Femur (tissue), 1 donor: ENCODE data around the gene SPIRE1.
"Not testable (repeated sequence)": the region's sequence is repeated elsewhere in the genome, so short reads cannot be mapped to it uniquely, and the experiment has no call there.

Experiments
- DNase-seq: peaks from one replicate; pipeline ENCODE4 v3.0.0-alpha.2; 2017

The SPIRE1 gene

DNA sequence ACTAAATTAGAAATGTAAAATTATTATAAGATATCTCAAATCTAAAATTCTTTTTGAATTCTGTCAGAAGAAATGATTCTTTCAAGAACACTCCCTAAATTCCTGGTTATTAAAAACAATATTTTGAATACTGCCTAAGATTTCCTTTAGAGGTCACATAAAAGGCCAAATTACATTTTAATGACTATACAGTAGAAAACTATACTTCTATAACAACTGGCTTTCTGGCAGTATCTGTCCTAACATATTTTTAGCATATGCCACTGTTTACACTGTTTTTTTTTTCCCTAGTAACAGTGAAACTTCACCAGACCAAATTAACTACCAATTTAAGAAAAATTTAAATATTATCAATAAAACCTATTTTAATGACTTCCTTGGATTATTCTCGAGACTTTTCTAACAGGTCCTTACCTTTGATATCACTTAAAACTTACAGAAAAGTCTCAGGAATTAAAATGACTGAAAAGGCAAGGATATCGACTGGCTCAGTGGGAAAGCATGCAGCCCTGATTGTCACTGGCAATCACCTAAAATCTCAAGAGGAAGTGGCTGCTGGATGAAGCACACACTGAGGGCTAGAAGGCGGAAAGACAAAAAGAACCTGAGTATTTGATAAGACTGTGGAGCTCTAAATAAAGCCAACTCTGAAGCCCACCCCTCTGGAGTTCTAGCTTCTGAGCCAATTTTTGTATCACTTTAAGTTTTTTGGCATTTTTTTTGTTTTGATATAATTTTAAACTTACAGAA is 59.6 kb downstream of the SPIRE1 start:
- no peak for DNase-seq

DNA sequence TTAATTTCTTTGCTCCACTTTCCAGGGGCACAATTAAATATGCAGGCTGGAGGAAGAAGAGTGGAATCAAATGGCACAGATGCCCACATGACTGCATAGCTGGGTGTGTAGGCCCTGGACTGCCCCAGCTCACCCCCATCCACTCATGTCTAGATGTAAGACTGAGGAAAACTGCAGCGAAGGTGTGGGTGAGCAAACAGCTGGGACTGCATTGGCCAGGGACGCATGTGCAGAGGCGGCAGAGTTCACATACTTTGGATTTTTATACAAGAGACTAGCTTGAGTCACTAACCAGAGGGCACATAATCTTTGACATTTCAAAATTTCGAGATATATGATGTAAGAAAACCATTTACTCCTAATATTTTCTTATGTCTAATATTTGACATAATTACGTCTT is 60.1 kb downstream of the SPIRE1 start:
- no peak for DNase-seq

DNA sequence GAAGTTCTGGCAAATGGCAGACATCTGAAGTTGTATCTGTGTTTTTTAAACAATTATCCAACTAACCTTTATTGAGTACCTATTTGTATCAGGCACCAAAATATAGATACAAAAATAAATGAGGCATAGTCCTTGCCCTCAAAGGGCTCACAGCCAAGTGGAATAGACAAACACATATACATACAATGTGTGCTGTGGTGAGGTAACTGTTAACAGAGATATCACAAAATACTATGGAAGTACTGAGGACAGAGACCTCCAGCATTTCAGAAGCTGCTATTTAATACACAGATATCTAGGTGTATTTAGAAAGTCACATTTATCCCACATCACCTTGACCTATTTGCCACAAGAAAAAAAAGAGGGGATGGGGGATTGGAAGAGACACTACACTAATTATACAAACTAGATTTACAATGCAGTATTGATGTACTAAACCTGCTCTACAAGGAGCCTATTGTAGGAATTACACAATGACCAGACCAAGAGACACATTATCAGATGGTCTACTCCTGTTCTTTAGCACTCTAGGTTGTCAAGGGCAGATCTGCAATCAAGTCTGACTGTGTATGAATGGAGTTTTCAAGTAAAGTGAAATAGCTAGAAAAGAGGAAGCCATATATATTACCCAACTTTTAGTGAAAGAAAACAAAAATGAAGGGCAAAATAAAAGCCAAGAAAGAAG is 62.2 kb downstream of the SPIRE1 start:
- DNase-seq: no peak

DNA sequence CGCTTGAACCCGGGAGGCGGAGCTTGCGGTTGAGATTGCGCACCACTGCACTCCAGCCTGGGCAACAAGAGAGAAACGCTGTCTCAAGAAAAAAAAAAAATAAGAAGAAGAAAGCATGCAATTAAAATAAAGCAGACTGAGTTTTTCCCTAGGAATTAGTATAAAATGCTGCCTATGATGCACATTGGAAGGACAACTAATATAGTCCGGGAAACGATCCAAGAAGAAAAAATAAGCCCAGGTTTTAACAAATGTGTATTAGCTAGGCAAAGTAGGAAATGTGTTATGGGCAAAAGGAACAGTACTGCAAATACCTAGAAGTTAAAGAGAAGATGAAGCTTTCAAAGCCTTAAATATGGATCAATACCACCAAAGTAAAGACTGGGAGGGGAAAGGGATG is 64.0 kb downstream of the SPIRE1 start:
- no peak for DNase-seq

DNA sequence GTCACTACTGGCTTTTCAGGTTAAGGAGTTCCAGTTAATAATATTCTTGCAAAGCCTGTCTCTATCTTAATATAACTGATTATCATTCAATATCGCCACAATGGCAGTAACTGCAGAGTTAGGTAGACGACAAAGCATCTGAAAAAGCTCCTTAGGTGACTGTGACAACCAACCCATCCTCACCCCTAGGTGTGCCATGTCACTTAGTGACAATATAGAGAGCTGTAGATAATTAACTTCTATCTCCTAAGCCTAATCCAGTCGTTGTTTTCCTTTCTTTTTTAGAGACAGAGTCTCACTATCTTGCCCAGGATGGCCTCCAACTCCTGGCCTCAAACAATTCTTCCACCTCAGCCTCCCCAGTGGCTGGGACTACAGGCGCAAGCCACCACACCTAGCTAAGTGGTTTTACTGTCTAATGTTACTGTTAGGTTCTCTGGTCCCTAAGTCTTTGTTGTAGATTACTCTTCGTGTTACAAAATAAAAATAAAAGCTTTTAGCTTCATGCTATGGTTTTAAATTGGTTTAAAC is 65.2 kb downstream of the SPIRE1 start:
- no peak for DNase-seq

DNA sequence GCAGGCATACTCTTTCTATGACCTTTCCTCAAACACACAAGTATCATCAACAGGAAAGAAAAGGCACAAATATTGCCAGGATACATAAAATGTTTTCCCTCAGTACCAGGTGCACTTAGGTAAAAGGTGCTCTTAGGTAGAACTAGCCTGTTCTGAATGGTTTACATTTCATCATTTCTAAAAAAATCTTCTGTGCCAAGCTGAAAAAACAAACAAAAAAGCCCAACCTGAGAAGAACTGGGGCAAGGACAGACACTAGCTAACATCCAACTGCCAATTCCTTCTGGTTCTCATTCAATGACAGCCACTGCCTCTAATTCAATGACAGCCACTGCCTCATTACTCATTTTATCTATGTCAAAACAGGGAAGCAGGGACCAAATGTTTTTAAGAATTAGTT is 68.5 kb downstream of the SPIRE1 start:
- no peak for DNase-seq

DNA sequence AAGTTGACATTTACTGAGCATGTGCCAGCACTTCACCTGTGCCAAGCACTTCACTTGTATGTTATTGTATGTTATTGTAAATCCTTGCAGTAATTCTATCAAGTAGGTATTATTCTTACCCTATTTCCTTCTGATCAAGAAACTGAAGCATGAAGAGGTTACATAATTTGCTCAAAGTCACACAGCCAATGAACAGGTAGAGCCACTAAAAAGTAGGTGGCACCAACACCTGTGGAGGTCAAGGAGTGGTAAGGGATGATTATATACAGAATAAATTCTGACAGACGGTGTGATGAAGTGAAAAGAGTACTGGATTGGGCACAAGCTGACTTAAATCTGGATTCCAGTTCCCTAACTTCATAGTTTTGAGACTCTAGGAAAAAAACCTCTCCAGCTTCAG is 71.0 kb downstream of the SPIRE1 start:
- no peak for DNase-seq

DNA sequence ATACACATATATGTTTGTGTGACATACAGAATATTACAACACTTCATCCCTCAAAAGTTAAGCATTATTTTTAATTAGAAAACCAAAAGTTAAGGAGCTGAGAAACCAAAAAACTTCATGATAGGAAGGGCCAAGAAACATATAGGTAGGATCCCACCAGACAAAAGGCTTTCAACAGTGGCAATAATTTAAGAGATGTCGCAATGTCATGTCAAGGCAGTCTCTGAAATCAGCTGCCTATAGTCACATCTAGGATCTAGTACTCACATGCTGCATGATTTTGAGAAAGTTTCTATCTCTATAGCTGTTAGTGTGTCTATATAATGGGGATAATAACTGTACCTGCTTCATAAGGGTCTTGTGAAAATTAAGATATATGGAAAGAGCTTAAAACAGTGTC is 72.7 kb downstream of the SPIRE1 start:
- no peak for DNase-seq

DNA sequence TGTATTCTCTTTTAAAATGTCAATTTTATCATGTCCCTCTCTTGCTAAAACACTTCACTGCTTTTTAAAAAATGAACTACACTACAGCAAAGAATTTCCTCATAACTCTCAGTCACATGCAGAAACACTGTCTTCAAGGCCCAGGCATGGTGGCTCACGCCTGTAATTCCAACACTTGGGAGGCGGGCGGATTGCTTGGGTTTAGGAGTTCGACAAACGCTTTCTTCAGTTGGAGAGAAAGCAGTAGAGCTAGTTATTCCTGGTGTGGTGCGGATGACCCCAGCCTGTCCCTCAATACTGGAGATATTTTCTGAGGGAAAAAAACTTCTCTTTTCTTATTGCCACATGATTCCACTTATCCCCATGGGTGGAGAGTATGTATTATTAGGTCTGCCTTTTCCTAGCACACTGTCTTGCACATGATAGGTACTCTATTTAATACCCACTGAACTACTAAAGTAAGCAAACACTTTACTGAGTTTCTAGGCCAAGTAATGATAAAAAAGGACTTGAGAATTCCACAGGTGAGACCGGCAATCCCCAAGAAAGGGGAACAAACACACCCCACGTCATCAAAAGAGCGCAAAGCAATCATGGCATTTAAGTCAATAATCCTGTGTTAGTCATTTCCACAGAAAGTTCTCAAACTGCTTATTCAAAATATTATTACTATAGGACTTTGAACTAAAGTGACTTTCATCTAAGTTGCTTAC is 77.1 kb downstream of the SPIRE1 start:
- no peak for DNase-seq

DNA sequence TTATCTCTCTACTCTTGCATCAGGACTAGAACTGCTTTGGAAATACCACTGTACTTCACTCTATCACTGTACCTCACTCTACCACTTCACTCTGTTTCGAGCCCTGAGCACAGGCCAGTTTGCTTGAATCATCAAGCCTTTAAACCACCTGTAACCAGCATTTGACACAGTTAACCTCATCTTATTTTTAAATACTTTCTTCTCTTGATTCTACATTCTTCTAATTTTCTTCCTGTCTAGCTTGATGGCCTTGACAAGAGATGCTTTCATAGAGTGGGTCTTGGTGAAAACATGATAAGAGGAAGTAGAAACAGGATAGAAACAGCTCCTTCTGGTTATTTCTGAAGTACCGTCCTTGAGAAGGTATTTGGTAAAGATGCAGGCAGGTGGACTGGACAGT is 78.1 kb downstream of the SPIRE1 start:
- DNase-seq: no peak

DNA sequence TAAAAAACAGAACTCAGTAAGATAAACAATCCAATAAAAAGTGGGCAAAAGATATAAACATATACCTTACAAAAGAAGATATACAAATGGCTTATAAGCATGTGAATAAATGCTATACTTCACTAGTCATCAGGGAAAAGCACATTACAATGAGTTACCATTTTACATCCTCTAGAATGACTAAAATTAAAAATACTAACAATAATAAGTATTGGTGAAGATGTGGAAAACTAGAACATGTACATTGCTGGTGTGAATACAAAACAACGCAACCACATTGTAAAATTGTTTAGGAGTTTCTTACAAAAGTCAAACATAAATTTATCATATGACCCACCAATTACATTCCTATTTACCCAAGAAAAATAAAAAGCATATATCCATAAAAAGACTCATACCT is 80.1 kb downstream of the SPIRE1 start:
- no peak for DNase-seq

DNA sequence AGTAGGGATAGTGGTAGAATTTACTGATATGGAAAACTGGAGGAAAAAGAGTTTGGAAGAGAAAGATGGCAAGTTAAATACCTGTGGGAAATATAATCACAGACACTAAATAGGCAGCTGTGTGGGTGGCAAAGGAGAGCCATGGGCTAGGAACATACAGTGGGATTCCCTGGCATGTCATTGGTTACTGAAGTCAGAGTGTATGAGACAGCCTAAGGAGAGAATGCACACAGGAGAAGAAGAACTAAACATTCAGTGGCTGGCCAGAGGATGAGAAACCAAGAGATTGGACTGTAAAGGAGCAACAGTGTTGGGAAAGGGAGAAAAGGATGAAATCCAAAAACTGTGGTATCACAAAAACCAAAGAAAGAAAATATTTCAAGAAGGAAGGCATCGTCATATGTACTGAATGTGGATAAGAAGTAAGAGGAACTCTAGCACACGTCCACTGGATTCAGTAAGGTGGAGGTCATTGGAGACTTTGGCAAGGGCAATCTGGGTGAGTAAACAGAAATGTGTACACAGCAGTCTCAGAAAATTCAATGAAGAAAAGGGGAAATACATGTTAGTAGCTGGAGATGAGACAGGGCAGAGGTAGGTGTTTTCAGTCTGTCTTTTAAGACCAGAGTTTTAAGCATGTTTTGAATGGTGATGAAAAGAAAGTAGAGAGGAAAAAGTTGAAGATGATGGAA is 83.3 kb downstream of the SPIRE1 start:
- no peak for DNase-seq

DNA sequence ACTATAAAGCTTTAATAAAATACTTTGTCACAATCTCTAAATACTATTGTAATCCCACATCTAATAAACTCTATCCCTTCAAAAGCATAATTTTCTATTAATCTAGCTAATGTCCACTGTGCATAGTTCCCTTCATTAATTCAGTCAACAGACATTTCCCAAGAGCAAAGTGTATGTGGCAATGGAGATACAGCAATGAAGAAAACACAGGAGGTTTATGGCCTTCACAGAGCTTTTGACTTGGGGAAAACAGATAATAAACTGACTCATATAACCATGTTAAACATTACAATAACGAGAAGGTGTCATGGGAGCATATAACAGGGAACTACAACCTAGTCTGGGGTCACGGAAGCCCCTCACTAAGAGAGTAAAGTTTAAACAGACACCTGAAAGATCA is 86.3 kb downstream of the SPIRE1 start:
- no peak for DNase-seq

DNA sequence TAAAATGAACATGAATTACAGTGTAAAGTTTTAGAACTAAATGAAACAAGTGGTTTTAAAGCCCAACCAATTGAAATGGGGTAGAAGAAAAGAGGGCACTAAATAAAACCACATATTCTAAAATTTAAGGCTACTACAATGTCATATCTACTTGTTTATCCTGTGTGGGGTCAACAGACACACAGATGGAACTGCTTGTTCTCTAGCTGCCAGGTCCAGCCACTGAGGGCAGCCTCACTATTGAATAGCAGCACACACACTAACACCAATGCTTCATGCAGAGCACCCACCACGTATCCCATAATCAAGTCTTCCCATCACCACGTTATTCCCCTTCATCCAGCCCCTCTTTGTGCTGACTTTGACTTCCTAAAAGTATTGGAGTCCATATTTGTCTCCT is 88.1 kb downstream of the SPIRE1 start:
- DNase-seq: no peak

DNA sequence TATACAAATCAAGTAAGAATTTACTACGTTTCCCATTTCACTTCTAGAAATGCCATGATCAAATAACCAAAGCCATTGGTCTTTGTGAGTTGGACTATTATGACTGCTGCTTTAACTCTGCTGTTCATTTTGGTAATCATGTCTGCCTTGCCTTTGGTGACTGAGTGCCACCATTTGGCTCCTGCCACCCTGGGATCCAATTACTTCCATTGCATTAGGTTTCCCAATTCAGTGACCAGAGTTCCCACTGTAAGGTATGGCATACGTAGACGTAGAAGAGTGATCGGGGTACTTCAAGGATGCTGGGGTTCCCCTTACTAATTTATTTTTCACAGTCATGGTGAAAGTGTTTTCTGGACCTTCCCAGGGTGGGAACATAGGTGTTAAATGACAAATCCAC is 90.1 kb downstream of the SPIRE1 start:
- no peak for DNase-seq

DNA sequence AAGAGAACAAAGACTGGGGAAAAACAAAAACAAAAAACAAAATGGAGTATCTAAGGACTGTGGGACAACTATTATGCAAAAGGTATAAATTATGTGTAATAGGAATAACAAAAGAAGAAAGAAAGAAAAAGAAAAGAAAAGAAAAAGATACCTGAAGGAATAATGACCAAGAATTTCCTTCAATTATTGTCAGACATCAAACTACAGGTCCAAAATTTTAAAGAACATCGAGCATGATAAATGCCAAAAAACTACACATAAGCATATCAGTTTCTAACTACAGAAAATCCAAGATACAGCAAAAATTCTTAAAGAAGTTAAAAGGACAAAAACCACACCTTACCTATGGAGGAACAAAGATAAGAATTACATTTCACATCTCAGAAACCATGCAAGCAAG is 93.0 kb downstream of the SPIRE1 start:
- no peak for DNase-seq

DNA sequence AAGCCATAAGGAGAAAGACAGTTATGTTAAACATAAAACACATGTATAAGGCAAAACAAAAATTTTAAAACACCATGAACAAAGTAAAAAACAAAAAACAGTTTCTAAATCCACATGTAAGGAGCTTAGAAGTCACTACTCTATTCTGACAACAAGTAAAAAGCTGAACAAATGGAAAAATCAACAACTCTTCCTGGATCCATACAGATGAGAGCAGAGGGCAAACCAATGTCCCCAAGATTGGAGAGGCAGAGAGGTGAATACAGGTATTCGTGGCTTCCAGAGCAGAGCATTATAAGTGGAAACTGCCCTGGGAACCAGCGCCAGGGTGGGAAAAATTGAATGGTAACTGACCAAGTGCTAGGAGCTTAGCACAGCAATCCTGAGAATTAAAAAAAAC is 93.5 kb downstream of the SPIRE1 start:
- DNase-seq: no peak

DNA sequence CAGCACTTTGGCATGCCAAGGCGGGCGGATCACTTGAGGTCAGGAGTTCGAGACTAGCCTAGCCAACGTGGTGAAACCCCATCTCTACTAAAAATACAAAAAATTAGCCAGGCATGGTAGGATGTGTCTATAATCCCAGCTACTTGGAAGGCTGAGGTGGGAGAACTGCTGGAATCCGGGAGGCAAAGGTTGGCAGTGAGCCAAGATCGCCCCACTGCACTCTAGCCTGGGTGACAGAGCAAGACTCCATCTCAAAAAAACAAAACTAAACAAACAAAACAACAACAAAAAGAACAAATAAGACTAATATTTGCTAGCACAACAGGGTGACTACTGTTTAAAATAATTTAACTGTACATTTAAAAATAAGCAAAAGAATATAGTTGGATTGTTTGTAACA is 97.3 kb downstream of the SPIRE1 start:
- not testable (repeated sequence) for DNase-seq

DNA sequence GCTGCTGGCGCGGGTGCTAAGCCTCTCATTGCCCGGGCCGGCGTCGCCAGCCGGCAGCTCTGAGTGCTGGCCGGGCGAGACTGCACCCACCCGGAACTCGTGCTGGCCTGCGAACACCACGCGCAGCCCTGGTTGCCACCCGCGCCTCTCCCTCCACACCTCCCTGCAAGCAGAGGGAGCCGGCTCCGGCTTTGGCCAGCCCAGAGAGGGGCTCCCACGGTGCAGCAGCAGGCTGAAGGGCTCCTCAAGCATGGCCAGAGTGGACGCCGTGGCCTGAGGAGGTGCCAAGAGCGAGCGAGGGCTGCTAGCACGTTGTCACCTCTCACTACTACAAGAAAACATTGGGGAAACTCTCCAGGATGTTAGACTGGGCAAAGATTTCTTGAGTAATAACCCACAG is 98.6 kb downstream of the SPIRE1 start:
- no peak for DNase-seq

DNA sequence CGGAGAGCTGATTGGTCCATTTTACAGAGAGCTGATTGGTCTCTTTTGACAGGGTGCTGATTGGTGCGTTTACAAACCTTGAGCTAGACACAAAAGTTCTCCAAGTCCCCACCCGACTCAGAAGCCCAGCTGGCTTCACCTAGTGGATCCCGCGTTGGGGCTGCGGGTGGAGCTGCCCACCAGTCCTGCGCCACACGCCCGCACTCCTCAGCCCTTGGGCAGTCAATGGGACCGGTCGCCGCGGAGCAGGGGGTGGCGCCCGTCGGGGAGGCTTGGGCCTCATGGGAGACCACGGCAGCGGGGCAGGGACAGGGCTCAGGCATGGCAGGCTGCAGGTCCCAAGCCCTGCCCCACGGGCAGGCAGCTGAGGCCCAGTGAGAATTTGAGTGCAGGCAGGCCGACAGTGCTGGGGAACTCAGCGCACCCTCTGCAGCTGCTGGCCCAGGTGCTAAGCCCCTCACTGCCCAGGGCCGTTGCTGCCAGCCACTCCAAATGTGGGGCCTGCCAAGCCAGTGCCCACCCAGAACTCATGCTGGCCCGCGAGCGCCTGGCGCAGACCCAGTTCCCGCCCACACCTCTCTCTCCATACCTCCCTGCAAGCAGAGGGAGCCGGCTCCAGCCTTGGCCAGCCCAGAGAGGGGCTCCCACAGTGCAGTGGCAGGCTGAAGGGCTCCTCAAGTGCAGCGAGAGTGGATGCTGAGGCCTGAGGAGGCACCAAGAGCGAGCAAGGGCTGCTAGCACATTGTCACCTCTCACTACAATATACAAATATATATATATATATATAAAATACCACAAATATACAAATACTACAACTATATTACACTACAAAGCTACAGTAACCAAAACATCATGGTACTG is 100.7 kb downstream of the SPIRE1 start:
- no peak for DNase-seq

DNA sequence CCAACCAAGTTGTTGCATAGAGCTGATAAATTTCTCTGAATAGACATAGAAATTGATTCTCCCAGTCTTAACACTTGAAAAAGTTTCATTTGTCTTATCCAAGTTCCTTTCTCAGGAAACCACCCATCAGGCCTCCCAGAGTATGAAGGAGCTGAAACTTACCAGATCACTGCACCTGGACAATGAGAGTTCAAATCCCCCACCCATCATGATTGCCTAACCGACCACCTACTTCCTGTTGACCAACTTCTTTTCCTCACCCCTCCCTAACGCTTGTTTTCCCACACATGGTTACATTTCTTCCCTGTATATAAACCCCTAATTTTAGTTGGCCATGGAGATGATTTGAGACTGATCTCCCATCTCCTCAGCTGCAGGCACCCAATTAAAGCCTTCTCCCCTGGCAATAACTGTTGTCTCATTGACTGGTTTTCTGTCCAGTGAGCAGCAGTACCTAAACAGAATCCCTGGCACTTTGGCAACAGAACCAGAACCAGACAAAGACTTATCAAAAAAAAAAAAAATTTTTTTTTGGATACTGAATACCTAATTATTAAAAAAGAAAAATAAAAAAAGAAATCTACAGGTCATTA is 103.0 kb downstream of the SPIRE1 start:
- DNase-seq: no peak

DNA sequence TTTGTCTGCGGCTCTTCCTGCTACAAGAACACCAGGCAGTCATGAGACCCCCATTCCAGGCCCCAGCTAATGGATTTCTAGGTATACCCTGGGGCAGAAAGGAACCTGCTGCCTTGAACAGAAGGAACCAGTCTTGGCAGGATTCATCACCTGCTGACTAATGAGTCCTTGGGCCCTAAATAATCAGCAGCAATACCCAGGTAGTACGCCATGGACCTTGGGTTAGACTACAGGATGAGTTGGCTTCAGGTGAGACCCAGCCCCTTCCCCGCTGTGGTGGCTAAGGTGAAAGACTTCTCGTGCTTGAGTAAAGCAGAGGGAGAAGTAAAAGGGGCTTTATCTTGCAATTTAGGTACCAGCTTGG is 105.0 kb downstream of the SPIRE1 start:
- DNase-seq: no peak
